ENCODE data around the gene PPM1K. TPM values are rescaled to one million over a fixed set of nuclear protein-coding genes. Genes with fewer than 3 reads are reported as not detected.

The PPM1K gene
- total RNA-seq, 1 donor from 2014 or later, result 37.7 TPM

DNA sequence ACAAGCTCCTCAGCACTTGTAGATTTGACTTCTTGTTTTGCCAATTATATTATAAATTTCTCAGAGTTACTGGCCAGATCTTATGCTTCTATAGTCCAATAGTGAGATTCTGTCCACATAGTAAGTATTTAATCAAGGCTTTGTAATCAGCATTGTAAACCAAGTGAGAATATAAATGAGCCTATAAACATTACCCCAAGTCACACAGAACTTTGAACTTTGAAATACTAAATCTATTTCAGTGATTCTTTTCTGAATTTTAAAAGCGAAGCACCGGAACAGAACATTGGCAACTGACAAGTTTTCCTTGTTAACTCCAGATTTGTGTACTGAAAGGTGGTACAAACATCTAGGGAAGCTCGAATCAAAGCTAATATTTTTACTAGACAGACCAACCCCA lies 37.2 kb downstream of the PPM1K start:
- no peak for ATAC-seq
- no peaks in the 10 kb centered on the region for H3K4me1 ChIP-seq
- intact Hi-C loops (cut with DNase I), result no loop called here
- H3K4me3 ChIP-seq, result no peak overlapping the region
- no peak overlapping the region for H3K27ac ChIP-seq
- TF ChIP-seq, protein P1, sequence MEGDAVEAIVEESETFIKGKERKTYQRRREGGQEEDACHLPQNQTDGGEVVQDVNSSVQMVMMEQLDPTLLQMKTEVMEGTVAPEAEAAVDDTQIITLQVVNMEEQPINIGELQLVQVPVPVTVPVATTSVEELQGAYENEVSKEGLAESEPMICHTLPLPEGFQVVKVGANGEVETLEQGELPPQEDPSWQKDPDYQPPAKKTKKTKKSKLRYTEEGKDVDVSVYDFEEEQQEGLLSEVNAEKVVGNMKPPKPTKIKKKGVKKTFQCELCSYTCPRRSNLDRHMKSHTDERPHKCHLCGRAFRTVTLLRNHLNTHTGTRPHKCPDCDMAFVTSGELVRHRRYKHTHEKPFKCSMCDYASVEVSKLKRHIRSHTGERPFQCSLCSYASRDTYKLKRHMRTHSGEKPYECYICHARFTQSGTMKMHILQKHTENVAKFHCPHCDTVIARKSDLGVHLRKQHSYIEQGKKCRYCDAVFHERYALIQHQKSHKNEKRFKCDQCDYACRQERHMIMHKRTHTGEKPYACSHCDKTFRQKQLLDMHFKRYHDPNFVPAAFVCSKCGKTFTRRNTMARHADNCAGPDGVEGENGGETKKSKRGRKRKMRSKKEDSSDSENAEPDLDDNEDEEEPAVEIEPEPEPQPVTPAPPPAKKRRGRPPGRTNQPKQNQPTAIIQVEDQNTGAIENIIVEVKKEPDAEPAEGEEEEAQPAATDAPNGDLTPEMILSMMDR (IDR thresholded peaks at IDR 0.05), result no peak
- no peaks in the 10 kb centered on the region for H3K9me3 ChIP-seq
- H3K27me3 ChIP-seq, result no peaks in the 10 kb centered on the region
- no peaks in the 10 kb centered on the region for H3K36me3 ChIP-seq
- DNase-seq, result no peak

DNA sequence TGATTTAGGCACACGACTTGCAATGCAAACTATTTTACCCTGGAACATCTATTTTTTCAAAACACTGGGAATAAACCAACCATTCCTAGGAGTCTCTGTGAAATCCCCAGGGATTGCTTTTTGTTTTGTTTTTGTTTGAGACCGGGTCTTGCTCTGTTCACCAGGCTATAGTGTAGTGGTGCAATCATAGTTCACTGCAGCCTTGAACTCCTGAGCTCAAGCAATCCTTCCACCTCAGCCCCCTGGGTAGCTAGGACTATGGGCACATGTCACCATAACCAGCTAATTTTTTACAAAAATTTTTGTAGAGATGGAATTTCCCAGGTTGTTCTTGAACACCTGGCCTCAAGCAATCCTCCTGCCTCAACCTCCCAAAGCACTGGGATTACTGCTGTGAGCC lies 37.8 kb downstream of the PPM1K start:
- intact Hi-C loops (cut with DNase I), result no loop called here
- DNase-seq, result no peak
- H3K27me3 ChIP-seq, result no peaks in the 10 kb centered on the region
- H3K4me3 ChIP-seq, result no peak overlapping the region
- no peak for ATAC-seq
- TF ChIP-seq, protein P1 (IDR thresholded peaks at IDR 0.05), result no peak
- no peaks in the 10 kb centered on the region for H3K9me3 ChIP-seq
- no peaks in the 10 kb centered on the region for H3K36me3 ChIP-seq
- no peak overlapping the region for H3K27ac ChIP-seq
- no peaks in the 10 kb centered on the region for H3K4me1 ChIP-seq

DNA sequence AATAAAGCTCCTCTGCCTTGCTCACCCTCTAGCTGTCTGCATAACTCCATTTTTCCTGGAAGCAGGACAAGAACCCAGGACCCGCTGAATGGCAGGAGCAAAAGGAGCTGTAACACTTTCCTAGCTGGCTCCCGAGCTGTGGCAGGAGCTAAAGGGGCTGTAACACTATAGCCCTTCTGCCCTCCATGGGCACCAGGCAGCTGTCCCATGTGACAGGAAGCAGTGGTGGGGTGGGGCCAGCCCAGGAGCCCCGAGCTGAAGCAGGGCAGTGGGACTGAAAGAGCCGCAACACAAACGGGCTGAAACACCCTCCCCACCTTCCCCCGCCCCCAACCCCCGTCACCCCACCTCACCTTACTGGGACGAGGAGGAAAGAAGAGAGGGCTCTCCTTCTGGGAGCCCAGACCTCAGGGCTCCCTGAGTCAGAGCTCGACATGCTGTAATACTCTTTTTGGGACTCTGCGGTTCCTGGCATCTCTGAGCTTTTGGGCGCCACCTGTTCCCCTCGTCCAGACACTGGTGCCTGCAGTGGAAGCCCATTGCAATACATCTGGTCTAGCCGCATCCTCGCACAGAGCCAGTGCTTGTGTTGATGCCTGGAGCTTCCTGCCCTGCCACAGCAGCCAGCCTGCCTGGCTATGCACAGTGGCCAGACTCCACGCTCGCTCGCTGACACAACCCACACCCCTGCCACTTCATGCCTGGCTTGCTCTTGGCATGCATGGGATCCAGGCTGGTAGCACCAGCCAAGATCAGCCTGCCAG lies 39.4 kb downstream of the PPM1K start:
- H3K9me3 ChIP-seq, result no peaks in the 10 kb centered on the region
- H3K36me3 ChIP-seq, result no peaks in the 10 kb centered on the region
- intact Hi-C loops (cut with DNase I), result no loop called here
- TF ChIP-seq, protein P1 (IDR thresholded peaks at IDR 0.05), result no peak
- no peaks in the 10 kb centered on the region for H3K4me1 ChIP-seq
- H3K27me3 ChIP-seq, result no peaks in the 10 kb centered on the region
- ATAC-seq, result peak; percentile 27
- H3K4me3 ChIP-seq, result no peak overlapping the region
- no peak overlapping the region for H3K27ac ChIP-seq
- DNase-seq, result no peak

- no peaks in the 10 kb centered on the region for H3K27me3 ChIP-seq
- intact Hi-C loops (cut with DNase I), result no loop called here
- no peak overlapping the region for H3K27ac ChIP-seq
- H3K9me3 ChIP-seq, result no peaks in the 10 kb centered on the region
- ATAC-seq (no peak), DNase-seq (no peak)
- no peaks in the 10 kb centered on the region for H3K4me1 ChIP-seq
- H3K36me3 ChIP-seq, result no peaks in the 10 kb centered on the region
- TF ChIP-seq, protein P1 (IDR thresholded peaks at IDR 0.05), result no peak
- no peak overlapping the region for H3K4me3 ChIP-seq
Observed at GRCh38 chr4:88244056-88244455, 40.3 kb downstream of the PPM1K start.

DNA sequence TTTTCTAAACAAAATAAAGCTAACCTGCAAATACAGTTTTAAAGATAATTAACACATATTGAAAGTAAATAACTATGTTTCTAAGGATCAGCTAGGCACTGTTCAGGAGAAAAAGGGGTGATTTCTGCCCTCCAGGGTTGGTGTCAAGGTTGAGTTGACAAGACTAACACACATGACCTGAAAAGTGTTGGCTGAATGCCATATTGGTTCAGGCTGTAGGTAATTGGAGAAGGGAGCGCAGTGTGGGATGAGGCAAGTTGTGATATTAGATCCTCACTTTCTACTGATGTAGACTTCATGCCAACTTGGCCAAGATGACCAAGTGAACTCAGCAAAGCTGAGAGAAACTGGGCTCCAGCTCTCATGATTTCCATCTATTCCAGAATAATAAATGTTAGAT lies 42.2 kb downstream of the PPM1K start:
- H3K4me3 ChIP-seq, result no peak overlapping the region
- H3K4me1 ChIP-seq, result no peaks in the 10 kb centered on the region
- H3K36me3 ChIP-seq, result no peaks in the 10 kb centered on the region
- intact Hi-C loops (cut with DNase I), result no loop called here
- no peak overlapping the region for H3K27ac ChIP-seq
- no peaks in the 10 kb centered on the region for H3K9me3 ChIP-seq
- ATAC-seq (no peak), DNase-seq (no peak)
- TF ChIP-seq, protein P1 (IDR thresholded peaks at IDR 0.05), result no peak
- H3K27me3 ChIP-seq, result no peaks in the 10 kb centered on the region

All from upper lobe of right lung (tissue), 1 donor.